NCI-H146 (cell line): Measurements from ENCODE around the gene MEDAG.

Source experiments
- DNase-seq: peaks from one replicate; lab custom pipeline; 2025; lab: John Stamatoyannopoulos, UW

Gene MEDAG

DNA sequence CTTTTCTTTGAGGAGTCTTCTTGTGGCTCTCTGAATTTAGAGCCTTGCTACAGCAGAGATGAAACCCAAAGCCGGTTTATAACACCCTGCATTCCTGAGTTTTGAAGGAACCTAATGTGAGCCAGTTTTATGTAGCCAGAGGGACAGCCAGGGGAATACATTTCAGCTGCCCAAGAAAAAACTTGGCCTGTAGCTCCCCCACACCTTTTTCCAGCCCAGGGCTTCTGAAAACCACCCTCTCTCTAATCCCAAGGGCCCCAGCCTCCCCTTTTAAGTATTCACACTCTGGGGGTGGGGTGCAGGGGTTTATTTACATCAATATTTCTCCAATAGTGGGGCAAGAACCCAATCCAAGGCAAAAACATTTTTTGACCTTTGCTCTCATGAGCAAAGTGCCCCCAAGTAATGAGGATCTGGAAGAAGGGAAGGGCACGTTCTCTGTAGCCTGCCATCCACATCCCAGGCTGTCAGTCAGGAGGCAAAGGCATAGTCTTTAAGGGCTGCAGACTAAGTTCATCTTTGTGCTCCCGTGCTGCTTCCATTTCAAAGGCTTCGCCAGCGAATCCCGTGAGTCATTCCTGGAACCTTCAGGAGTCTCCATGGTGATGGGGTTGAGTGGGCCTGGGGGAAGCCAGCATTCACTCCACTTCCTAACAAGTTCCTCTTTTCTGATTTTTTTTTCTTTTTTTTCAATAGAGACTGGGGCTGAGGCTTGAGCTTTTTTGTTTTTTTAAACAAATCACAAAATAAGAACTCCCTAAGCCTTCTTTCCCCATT lies 33.2 kb upstream of the MEDAG start:
- no peak for DNase-seq

- no peak for DNase-seq
Measured at GRCh38 chr13:30873499-30873898, 32.6 kb upstream of the MEDAG start.

- DNase-seq, result no peak
Measured at GRCh38 chr13:30874111-30874510, 32.0 kb upstream of the MEDAG start.

- no peak for DNase-seq
Measured at GRCh38 chr13:30874561-30874960, 31.5 kb upstream of the MEDAG start.

GRCh38 chr13:30877335-30877734 lies 28.7 kb upstream of the MEDAG start:
- DNase-seq, result no peak

DNA sequence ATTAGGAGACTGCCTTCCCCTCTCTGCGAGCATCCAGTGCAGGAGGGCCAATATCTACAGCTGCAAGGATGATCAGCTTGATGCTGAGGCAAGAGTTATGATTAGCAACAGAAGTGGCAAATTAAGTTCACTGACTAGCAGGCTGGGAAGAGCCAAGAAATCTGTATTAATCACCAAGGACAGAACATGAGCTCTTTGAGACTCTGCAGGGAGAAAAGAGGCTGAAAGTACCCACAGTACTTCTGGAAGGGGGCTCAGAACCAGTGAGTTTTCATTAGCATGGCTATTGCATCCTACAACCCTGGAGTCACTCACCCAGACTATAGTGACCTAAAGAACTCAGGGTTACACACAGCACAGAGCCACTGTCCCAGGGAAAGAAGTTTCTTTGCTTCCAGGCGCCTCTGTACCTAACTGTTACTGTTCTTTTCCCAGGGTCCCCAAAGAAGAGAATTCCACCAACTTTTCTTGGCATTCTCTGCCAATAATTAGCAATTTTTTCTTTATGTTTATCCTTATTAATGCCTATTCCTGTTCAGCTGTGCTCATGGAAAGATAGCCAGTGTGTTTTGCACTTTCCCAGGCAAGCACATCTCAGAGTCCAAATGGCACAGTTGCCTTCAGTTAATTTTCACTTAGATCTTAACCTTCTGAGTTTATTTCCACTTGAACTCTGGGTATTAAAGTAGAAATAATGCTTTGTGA lies 25.8 kb upstream of the MEDAG start:
- no peak for DNase-seq

DNA sequence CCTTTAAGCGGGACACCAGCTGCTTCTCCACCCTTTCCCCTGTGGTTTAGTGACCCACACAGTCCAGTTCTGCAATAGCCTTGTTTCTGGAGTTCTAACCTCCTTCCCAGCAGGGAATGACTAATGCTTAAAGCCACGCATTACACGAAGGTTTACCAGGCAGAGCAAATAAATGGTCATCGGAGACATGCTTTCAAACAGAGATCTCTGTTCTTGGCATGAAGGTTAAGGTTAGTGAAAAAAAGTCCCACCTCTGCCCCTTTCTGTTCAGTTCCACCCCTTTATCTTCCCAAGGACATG lies 25.3 kb upstream of the MEDAG start:
- DNase-seq, result no peak

- DNase-seq, result no peak
Measured at GRCh38 chr13:30881191-30881651, 24.9 kb upstream of the MEDAG start.

DNA sequence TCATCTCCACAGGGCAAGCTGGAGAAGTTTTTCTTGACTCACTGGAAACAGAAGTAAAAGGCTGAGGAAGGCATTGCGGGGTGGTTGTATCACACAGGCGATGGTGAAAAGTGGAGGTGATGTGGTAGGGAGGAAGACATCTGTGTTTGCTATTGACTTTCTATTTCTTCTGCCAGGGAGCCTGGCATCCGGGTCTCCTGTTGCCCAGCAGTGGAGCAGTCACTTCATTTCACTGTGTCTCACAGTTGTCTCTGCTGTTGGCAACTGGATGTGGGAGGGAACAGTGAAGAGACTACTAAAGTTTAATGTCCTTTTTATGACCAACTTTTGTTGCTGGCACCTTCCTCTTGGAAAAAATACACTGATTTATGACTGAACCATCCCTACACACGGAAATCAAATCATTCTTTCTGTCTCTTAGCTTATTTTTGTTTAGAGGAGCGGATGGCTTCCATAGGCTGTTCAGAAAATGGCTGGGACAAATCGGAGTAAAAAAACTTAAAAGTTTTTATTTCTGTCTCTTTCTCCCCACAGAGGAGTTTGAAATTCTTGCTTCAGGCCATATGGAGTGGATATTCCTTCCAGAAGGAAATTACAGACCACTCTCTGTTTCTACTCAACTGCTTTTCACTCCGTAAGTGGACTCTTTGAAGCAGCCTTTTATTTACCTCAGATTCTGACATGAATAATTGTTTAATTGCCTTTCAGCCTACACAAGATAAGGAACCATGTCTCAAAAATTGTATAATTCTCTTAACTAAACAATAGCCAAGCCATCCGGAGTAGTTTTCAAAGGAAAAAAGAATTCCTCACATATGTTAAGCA lies 23.8 kb upstream of the MEDAG start:
- DNase-seq, result no peak

DNA sequence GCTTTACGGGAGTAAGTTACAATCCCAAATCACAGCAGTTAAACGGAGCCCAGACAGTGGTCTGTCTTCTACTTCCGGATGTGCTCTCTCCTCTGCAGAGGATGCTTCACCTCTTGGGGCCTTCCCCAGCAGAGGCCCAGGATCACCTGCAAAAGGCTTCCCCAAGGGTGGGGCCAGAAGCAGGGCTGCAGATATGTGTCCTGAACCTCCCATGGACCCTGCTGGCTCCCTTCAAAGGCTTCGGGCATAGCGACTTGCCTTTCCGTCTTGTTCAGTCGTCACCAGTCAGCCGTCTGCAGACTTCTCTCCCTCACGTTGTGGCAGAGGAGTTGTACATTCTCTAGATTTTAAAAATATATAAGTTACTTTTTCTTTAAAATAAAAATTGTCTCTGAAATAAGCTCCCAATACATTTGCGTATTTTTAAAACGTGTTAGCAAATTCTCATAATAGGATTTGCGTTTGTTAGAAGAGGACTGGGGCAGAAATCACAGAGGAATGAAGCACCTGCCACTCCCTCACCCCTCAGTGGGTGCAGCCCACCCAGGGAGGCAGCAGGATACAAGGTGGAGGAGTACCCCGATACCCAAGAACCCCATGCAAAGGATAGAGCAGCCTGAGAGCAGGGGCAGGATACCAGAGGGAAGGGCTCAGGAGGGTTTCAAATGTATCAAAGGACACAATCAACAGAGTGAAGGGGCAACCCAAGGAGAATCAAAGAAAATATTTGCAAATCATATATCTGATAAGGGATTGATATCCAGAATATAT lies 22.9 kb upstream of the MEDAG start:
- DNase-seq, result no peak

GRCh38 chr13:30884543-30884942 lies 21.5 kb upstream of the MEDAG start:
- DNase-seq, result no peak

DNA sequence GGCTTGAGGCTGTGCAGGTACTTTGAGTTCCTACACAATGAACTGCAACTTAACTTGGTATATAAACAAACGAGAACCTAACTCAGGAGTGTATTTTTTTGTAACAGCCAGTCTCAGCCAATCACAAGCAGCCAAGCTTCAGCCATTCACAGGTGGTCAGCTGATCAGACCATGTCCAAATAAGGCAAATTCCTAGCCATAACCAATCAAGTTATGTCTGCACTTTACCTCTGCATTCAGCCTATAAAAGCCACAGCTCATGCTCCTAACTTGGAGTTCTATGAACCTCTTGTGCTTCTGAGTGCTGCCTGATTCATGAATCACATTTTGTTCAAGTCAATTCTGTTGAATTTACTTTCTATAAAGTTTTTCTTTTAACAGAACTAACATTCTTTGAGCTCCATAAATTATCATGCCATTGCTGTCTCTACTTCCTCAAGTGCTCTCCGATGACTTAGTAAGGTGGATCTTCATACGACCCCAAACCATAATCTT lies 16.8 kb upstream of the MEDAG start:
- DNase-seq, result no peak

GRCh38 chr13:30892966-30893365 lies 13.1 kb upstream of the MEDAG start:
- DNase-seq, result no peak

GRCh38 chr13:30895773-30896172 lies 10.3 kb upstream of the MEDAG start:
- no peak for DNase-seq

DNA sequence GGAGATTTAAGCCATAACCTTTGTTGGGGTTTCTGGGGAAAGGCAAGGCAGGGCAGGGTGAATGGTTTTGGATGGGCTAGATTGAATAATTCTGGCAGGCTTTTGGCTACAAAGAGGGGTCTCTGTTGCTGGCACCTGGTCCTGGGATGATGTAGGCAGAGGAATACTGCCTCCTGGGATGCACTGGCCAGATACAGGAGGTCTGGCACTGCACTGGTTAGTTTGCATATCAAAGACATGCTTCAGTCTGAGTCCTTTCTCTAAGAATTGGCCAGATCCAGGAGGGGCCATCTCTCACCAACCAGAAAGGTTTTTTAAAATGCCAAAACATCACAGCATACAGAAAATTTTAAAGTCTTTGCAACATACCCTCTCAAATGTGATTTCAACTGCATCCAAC lies 8.0 kb upstream of the MEDAG start:
- no peak for DNase-seq

- no peak for DNase-seq
Measured at GRCh38 chr13:30898678-30899241, 7.3 kb upstream of the MEDAG start.

DNA sequence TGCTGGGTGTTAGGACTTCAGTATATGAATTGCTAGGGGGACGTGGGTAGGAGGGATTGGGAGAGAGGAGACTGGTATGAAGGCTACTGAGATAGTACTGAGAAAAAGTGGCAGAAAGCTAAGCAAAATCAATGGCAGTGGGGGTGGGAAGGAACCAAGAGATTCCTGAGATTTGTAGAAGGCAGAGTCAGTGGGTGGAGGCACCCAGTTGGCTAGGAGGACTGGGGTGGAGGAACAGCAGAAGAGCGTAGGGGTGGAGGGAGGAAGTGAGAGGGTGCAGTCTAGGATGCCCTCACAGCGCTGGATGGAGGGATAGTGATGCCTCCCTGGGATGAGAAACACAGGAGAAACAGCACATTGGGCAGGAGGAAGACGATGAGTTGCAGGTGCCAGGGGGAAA lies 5.6 kb upstream of the MEDAG start:
- DNase-seq, result no peak

GRCh38 chr13:30900952-30901749 lies 4.9 kb upstream of the MEDAG start:
- DNase-seq, result no peak

- no peak for DNase-seq
Measured at GRCh38 chr13:30904043-30904442, 2.0 kb upstream of the MEDAG start.

DNA sequence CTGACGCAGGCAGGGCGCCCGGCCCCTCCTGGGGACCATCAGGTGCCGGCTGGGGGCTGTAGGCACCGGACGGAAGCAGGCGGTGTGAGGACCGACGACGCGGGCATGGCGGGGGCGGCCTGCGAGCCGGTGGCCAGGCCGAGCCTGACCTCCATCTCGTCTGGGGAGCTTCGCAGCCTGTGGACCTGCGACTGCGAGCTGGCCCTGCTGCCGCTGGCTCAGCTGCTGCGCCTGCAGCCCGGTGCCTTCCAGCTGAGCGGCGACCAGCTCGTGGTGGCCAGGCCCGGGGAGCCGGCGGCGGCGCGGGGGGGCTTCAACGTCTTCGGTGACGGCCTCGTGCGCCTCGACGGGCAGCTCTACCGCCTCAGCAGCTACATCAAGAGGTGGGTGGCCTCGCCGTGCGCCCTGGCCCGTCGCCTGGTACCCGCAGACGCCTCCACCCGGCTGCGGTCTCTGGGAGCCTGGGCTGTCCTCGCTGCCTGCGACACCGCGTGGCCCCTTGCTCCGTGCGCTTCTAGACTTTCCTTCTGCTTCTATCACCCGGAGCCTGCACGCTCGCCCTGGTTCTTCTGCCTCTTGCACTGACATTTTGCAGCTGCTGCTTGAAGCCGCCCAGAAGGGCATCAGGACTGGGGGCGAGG lies 460 bp downstream of the MEDAG start:
- DNase-seq, result no peak
